Lung (tissue), 12 donors: ENCODE measurements around the gene LSAMP. TPM values are rescaled to one million over a fixed set of nuclear protein-coding genes. Genes with fewer than 3 reads are reported as not detected.

Source experiments
- ATAC-seq: fragments of 200-7000 bp; cut with Tn5 transposase; one replicate; pipeline ENCODE4 v1.9.1; 2020; ENCODE audit warnings: moderate number of reproducible peaks; ENCODE audit not compliant: insufficient read depth, low FRiP score
- DNase-seq, 3 donors: peaks; one replicate each; pipeline ENCODE4 v3.0.0-alpha.2; 2013 to 2017
- H3K27ac ChIP-seq, 2 donors: one replicate each; pipeline ENCODE4 v1.5.1; 2013; ENCODE audit warnings: mild to moderate bottlenecking in 2 of 2, moderate library complexity in 2 of 2, control low read depth in 1 of 2, inconsistent platforms in 1 of 2, low read depth in 1 of 2, low read length in 1 of 2
- H3K27me3 ChIP-seq, 3 donors: one replicate each; pipeline ENCODE4 v1.5.1; 2013; ENCODE audit warnings: low read length in 2 of 3; ENCODE audit not compliant: control insufficient read depth in 3 of 3, insufficient read depth in 3 of 3
- H3K36me3 ChIP-seq, 4 donors: one replicate each; pipeline ENCODE4 v1.5.1; 2013; ENCODE audit warnings: low read length in 4 of 4, mild to moderate bottlenecking in 1 of 4, moderate library complexity in 1 of 4; ENCODE audit not compliant: control insufficient read depth in 4 of 4, insufficient read depth in 4 of 4
- H3K4me1 ChIP-seq, 5 donors: one replicate each; pipeline ENCODE4 v1.5.1; 2013; ENCODE audit warnings: low read length in 5 of 5, mild to moderate bottlenecking in 2 of 5, moderate library complexity in 1 of 5; ENCODE audit not compliant: control insufficient read depth in 5 of 5, insufficient read depth in 5 of 5
- H3K4me3 ChIP-seq: one replicate; pipeline ENCODE4 v1.5.1; 2013; ENCODE audit warnings: mild to moderate bottlenecking, control low read depth, moderate library complexity
- H3K9ac ChIP-seq, 2 donors: one replicate each; pipeline ENCODE4 v1.5.1; 2013; ENCODE audit warnings: low read length in 2 of 2, control low read depth in 1 of 2; ENCODE audit not compliant: insufficient read depth in 1 of 2
- H3K9me3 ChIP-seq, 4 donors: one replicate each; pipeline ENCODE4 v1.5.1; 2013; ENCODE audit warnings: low read length in 3 of 4, mild to moderate bottlenecking in 1 of 4, moderate library complexity in 1 of 4; ENCODE audit not compliant: control insufficient read depth in 4 of 4, insufficient read depth in 3 of 4
- WGBS, 2 donors: extraction: QIAGEN DNeasy Blood & Tissue Kit; methylation state at CpG; one replicate each; pipeline ENCODE4 v1.1.7; 2013; 5-methylcytosine and 5-hydroxymethylcytosine counted together
- polyA plus RNA-seq, 2 donors: library from polyadenylated mRNA; stranded (reverse); fragments of 200-250 nt; gene quantifications; one replicate each; pipeline ENCODE4 v1.2.1, GENCODE V29; 2013
- total RNA-seq, 2 donors: library from RNA; depleted of rRNA in 1 of 2; stranded (reverse); fragments of >200 nt in 1 of 2; gene quantifications; one replicate each; pipeline ENCODE4 v1.2.1, GENCODE V29; 2014 to 2021
- TF ChIP-seq, protein P1 (sequence below): IDR thresholded peaks from 2 replicates; pipeline ENCODE4 v1.5.1; 2012; ENCODE audit warnings: mild to moderate bottlenecking; ENCODE audit errors: control extremely low read depth, extremely low read depth
- donor health status: control.
- donor health status: control.
- donor health status: Bipolar disorder and iron deficiency.
- donor health status: healthy.
- donor health status: DM: yes; HTN: yes; CAD: no.

LSAMP gene
- total and polyA plus RNA-seq, 4 donors = 1.6 to 21.9 (median 9.5) TPM

DNA sequence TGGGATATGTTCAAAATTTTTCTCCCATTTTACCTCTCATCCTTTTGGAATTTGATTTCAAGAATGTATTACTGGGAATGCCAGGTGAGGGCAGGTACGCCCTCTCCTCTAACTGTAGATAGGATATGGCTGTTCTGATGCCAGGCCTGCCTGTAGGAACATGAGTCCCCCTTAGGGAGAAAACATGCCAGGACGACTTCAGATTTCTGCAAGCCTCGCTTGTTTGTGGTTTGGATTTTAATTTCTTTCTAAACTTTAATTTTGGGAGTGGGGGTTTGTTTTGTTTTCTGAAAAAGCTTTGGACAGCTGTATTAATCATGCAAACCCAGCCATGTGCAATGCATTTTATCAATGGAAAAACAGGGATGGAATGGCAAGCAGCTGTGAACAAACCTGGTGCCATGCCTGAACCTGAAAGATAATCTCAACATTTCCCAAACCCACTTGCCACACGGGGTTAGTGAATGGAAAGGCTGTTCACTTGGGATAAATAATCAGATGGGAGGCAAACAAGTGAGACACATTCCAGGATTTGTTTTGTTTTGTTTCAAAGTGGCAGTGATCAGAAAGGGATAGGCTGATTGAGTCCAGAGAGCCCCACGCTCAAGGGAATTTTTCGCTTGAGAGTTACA lies 614.4 kb downstream of the LSAMP start:
- ATAC-seq = no peak
- WGBS, 2 donors = 78 to 82% methylated on average over 6 of the region's 6 CpGs
- Histone ChIP-seq H3K4me1 (peaks cover 0 to 6% (median 0%) of the 10 kb centered on the region in 5 donors), H3K36me3 (no peaks in the 10 kb centered on the region), H3K4me3 (no peak overlapping the region), H3K27me3 (peaks cover 0 to 2% (median 0%) of the 10 kb centered on the region in 3 donors), H3K9ac (no peak overlapping the region), H3K27ac (no peak overlapping the region), H3K9me3 (no peaks in the 10 kb centered on the region)
- TF ChIP-seq, protein P1, sequence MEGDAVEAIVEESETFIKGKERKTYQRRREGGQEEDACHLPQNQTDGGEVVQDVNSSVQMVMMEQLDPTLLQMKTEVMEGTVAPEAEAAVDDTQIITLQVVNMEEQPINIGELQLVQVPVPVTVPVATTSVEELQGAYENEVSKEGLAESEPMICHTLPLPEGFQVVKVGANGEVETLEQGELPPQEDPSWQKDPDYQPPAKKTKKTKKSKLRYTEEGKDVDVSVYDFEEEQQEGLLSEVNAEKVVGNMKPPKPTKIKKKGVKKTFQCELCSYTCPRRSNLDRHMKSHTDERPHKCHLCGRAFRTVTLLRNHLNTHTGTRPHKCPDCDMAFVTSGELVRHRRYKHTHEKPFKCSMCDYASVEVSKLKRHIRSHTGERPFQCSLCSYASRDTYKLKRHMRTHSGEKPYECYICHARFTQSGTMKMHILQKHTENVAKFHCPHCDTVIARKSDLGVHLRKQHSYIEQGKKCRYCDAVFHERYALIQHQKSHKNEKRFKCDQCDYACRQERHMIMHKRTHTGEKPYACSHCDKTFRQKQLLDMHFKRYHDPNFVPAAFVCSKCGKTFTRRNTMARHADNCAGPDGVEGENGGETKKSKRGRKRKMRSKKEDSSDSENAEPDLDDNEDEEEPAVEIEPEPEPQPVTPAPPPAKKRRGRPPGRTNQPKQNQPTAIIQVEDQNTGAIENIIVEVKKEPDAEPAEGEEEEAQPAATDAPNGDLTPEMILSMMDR = no peak
- no peak for DNase-seq

DNA sequence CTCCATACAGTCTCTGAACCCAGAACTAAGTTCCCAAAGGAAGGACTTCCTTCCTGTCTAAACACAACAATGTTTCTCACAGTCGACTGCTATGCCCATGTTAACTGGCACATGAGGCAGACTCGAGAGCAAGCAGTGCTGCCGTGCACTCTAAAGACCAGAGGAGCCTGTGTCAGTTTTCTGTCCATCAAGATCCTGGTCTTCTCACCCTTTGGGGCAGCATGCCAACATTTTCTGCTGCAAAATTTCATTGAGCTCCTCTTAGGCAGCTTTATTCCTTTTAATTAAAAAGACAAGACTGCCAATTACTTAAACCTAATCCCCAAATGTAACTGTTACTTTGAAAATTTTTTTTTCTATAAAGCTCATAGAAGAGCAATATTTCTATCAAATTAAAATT lies 616.9 kb downstream of the LSAMP start:
- H3K36me3 ChIP-seq = no peaks in the 10 kb centered on the region
- peaks cover 0 to 6% (median 0%) of the 10 kb centered on the region in 5 donors for H3K4me1 ChIP-seq
- no peak overlapping the region for H3K4me3 ChIP-seq
- H3K27ac ChIP-seq = no peak overlapping the region
- H3K9me3 ChIP-seq = no peaks in the 10 kb centered on the region
- WGBS, 2 donors = 16 to 20% methylated on average over 3 of the region's 3 CpGs
- peaks cover 0 to under 1% (median 0%) of the 10 kb centered on the region in 3 donors for H3K27me3 ChIP-seq
- no peak for ATAC-seq
- TF ChIP-seq, protein P1 = no peak
- no peak overlapping the region for H3K9ac ChIP-seq
- no peak for DNase-seq

DNA sequence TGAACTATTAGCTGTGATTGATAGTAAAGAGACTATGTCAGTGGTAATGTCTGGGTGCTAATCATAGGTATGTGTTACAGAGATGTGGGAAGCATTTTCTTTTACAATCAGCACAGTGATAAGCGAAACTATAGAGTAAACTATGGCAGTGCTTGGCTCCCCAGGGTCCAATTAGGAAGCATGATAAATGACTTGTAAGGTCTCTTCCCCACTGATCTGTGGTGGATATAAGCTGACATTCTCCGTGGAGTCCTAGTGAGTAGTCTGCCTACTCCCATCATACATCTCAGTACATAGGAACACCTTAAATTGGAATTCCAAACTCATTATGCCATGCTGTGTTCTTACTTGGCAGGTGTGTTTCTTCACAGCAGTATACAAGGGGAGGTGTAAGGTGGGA lies 617.8 kb downstream of the LSAMP start:
- WGBS, 2 donors = 80 to 86% methylated on average over 2 of the region's 2 CpGs
- Histone ChIP-seq H3K4me1 (peaks cover 0 to 6% (median 0%) of the 10 kb centered on the region in 5 donors), H3K27me3 (no peaks in the 10 kb centered on the region), H3K9me3 (no peaks in the 10 kb centered on the region), H3K4me3 (no peak overlapping the region), H3K36me3 (no peaks in the 10 kb centered on the region), H3K9ac (no peak overlapping the region), H3K27ac (no peak overlapping the region)
- ATAC-seq = no peak
- DNase-seq = no peak
- TF ChIP-seq, protein P1 = no peak

DNA sequence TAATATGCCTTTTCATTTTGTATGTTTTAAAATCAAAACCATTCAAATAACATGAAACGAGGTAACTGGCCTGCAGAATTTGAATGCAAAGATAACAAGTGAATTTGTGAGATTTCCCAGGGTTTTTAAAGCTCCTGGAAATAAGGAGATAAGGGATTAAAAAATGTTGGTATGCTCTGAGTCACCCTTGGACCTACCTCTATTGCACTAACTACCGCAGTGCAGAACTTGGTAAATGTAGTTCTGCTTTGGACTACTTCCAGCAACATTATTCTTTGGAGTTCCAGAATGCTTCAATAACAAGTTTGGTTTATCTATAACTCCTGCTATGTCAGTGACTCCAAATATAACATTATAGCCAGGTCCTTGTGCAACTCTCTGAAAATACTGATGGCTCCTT lies 620.2 kb downstream of the LSAMP start:
- ATAC-seq (no peak), DNase-seq (no peak)
- WGBS, 2 donors = 77 to 87% methylated on average over 2 of the region's 2 CpGs
- H3K4me1 ChIP-seq = no peaks in the 10 kb centered on the region
- H3K36me3 ChIP-seq = no peaks in the 10 kb centered on the region
- TF ChIP-seq, protein P1 = no peak
- no peak overlapping the region for H3K4me3 ChIP-seq
- no peaks in the 10 kb centered on the region for H3K27me3 ChIP-seq
- H3K9ac ChIP-seq = no peak overlapping the region
- H3K27ac ChIP-seq = no peak overlapping the region
- H3K9me3 ChIP-seq = no peaks in the 10 kb centered on the region
